ACC112 (cell line): ENCODE results near the gene TANC1.

Experiments
- H2AFZ ChIP-seq: fragments of 200-600 bp; sonication (generic); one replicate; pipeline ENCODE4 v1.6.0; 2017; ENCODE audit warnings: antibody characterized with exemption, low read length; ENCODE audit not compliant: unreplicated experiment
- H3K27ac ChIP-seq: fragments of 200-600 bp; sonication (generic); 2 replicates; pipeline ENCODE4 v1.5.1; 2014; ENCODE audit warnings: low read depth, mild to moderate bottlenecking, antibody characterized with exemption, low read length, moderate library complexity
- H3K27me3 ChIP-seq: fragments of 200-600 bp; sonication (generic); 2 replicates; pipeline ENCODE4 v1.6.1; 2014; ENCODE audit warnings: mild to moderate bottlenecking, antibody characterized with exemption, low read length, moderate library complexity, mixed read lengths; ENCODE audit not compliant: insufficient read depth
- H3K36me3 ChIP-seq: fragments of 200-600 bp; sonication (generic); 2 replicates; pipeline ENCODE4 v1.6.1; 2016; ENCODE audit warnings: mild to moderate bottlenecking, antibody characterized with exemption, low read length, moderate library complexity, mixed read lengths; ENCODE audit not compliant: insufficient read depth
- H3K4me1 ChIP-seq: fragments of 200-600 bp; sonication (generic); one replicate; pipeline ENCODE4 v1.6.1; 2016; ENCODE audit warnings: low read length, mixed read lengths; ENCODE audit not compliant: insufficient read depth, unreplicated experiment, control insufficient read depth
- H3K4me3 ChIP-seq: fragments of 200-600 bp; sonication (generic); 2 replicates; pipeline ENCODE4 v1.5.1; 2014; ENCODE audit warnings: mild to moderate bottlenecking, low read depth, low read length
- H3K79me2 ChIP-seq: fragments of 200-600 bp; sonication (generic); one replicate; pipeline ENCODE4 v1.6.0; 2016; ENCODE audit warnings: low read length; ENCODE audit not compliant: control insufficient read depth, unreplicated experiment, insufficient read depth

Gene TANC1

DNA sequence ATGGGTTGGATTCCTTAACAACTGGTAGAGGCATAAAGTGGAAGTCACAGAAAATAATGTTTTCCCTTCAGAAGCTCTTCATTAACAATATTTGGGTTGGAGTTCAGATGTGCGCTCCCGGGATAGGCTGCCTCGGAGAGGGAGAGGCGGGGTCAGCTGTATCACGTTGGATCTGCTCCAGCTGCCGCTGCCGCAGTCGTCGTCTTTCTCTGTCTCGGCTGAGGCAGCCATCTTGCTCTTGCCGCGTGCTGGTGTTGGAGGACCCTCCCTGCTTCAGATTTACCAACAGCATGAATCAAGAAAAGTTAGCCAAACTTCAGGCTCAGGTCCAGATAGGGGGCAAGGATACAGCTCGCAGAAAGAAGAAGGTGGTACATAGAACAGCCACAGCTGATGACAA, 35.1 kb downstream of the TANC1 start:
- peaks cover 16% of the 10 kb centered on the region for H3K79me2 ChIP-seq
- peaks cover 14% of the 10 kb centered on the region for H3K4me1 ChIP-seq
- no peaks in the 10 kb centered on the region for H3K27me3 ChIP-seq
- H3K4me3 ChIP-seq, result no peak overlapping the region
- no peak overlapping the region for H2AFZ ChIP-seq
- no peaks in the 10 kb centered on the region for H3K36me3 ChIP-seq
- no peak overlapping the region for H3K27ac ChIP-seq

DNA sequence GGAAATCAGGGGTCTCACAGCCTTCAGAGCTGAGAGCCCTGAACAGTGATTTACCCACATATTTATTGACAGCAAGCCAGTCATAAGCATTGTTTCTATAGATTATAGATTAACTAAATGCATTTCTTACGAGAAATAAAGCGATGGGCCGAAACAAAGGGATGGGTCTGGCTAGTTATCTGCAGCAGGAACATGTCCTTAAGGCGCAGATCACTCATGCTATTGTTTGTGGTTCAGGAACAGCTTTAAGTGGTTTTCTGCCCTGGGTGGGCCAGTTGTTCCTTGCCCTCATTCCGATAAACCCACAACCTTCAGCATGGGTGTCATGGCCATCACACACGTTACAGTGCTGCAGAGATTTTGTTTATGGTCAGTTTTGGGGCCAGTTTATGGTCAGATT, 36.4 kb downstream of the TANC1 start:
- Histone ChIP-seq H3K36me3 (no peaks in the 10 kb centered on the region), H3K4me3 (no peak overlapping the region), H3K79me2 (peaks cover 13% of the 10 kb centered on the region), H3K4me1 (peaks cover 8% of the 10 kb centered on the region), H3K27ac (no peak overlapping the region), H3K27me3 (no peaks in the 10 kb centered on the region), H2AFZ (no peak overlapping the region)

DNA sequence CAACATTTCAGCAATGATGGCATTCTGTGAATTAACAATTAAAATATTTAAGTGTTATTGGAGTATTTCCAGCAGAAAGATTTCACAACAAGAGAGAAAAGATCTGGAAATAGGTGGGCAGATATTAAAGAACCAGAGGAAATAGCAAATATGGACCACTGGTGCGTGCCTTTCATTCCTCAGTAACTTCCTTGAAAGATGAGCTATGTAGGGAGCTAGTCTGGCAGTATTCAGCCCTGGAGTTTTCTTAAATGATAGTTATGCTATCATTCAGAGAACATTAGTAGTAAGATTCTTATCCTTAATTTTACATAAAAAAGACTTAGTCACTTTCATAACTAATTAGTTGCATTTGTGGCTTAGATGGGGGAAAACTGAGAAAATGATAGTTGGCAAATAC, 41.5 kb downstream of the TANC1 start:
- H3K27ac ChIP-seq, result peak overlapping the region; percentile 69

DNA sequence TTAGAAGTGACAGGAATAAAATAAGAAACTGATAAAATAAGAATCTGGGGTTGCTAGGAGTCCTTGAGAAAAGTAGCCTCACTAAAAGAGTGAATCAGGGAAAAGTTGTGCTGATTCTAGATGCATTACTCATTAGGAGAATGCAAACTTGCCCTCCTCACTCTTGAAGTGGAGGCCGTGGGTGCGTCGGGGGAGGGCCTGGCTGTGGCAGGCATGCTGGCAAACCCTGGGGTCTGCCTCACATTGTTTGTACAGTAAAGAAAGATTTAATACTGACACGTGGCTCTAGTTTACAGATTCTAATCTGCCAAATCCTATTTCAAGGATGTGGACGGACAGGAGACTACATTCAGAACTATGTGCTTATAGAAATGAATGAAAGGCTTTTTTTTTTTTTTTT, 41.9 kb downstream of the TANC1 start:
- peaks cover 26% of the 10 kb centered on the region for H3K4me1 ChIP-seq
- H3K27me3 ChIP-seq, result no peaks in the 10 kb centered on the region
- peaks cover 10% of the 10 kb centered on the region; the same call in 1 of the 2 replicates for H3K36me3 ChIP-seq
- H3K27ac ChIP-seq, result peak overlapping the region; percentile 69
- no peak overlapping the region for H3K4me3 ChIP-seq
- no peak overlapping the region for H2AFZ ChIP-seq
- H3K79me2 ChIP-seq, result peaks cover 10% of the 10 kb centered on the region

More for the DNA sequence above, 41.5 kb downstream of the TANC1 start:
- no peaks in the 10 kb centered on the region for H3K27me3 ChIP-seq
- H3K79me2 ChIP-seq, result peaks cover 10% of the 10 kb centered on the region
- H2AFZ ChIP-seq, result no peak overlapping the region
- H3K36me3 ChIP-seq, result peaks cover 7% of the 10 kb centered on the region; the same call in 1 of the 2 replicates
- H3K4me3 ChIP-seq, result no peak overlapping the region
- H3K4me1 ChIP-seq, result peaks cover 26% of the 10 kb centered on the region

DNA sequence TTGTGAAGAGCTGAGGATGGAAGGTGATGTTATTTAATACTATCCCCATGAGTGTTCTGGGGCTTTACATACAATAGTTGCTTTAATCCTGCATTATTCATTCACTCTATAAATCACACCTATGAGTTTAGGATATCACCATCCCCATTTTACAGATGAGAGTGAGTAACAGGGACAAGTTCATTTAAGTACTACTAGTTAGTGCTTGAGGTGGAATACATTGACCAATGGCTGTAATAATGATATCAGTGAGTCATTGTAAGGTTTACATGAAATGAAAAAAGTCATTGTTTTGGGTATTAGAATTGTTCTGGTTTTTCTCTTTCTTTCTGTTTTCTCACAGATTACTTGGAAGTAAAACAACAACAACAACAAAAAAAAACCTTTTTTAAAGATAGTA, 42.5 kb downstream of the TANC1 start:
- peaks cover 15% of the 10 kb centered on the region for H3K36me3 ChIP-seq
- no peak overlapping the region for H3K4me3 ChIP-seq
- no peak overlapping the region for H2AFZ ChIP-seq
- H3K27ac ChIP-seq, result no peak overlapping the region
- H3K79me2 ChIP-seq, result peaks cover 10% of the 10 kb centered on the region
- H3K4me1 ChIP-seq, result peaks cover 26% of the 10 kb centered on the region
- no peaks in the 10 kb centered on the region for H3K27me3 ChIP-seq

DNA sequence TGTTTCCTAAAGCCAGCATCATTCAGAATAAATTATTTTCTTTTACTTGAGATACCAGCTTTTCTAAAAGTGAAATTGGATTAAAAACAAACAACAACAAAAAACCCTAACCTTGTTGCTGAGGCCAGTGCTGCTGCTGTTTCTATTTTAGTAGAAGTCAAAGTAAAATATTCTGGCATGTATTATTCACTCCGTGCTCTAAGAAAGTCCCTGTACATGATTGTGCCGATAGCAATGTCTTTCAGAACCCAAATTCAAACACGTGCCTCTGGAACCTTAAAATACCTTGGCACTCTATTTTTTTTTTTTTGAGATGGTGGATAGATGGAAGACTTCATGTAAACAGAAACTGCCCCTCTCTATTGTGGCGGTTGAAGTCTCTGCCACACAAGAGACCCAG, 43.7 kb downstream of the TANC1 start:
- Histone ChIP-seq H3K4me3 (no peak overlapping the region), H2AFZ (no peak overlapping the region), H3K27ac (no peak overlapping the region), H3K27me3 (no peaks in the 10 kb centered on the region), H3K4me1 (peaks cover 26% of the 10 kb centered on the region), H3K79me2 (peaks cover 10% of the 10 kb centered on the region), H3K36me3 (peaks cover 18% of the 10 kb centered on the region)

DNA sequence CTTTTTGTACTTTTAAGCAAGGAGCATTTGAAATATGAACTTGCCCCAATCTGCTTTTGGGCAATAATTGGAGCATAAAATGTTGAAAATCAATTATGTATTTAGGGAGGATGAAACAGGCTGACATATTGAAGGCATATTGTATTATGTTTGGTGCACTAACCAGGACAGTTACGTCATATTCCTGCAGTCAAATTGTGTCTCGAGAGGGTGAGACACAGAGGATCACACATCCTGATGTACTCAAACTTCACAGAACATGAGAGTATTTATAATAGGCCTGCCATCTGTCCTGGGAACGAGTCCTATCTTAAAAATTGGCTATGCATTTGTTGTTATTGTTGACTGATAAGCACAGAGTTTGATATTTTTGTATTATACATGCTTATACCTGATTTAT, 44.7 kb downstream of the TANC1 start:
- Histone ChIP-seq H3K4me1 (peaks cover 26% of the 10 kb centered on the region), H3K79me2 (peaks cover 7% of the 10 kb centered on the region)

DNA sequence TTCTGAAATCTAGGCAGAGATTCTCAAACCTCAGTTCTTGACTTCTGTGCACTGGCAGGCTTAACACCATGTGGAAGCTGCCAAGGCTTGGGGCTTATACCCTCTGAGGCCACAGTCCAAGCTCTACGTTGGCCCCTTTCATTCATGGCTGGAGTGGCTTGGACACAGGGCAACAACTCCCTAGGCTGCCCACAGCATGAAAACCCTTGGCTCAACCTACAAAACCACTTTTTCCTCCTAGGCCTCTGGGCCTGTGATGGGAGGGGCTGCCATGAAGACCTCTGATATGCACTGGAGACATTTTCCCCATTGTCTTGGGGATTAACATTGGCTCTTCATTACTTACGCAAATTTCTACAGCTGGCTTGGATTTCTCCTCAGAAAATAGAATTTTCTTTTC, 46.7 kb downstream of the TANC1 start:
- H3K36me3 ChIP-seq, result peaks cover 18% of the 10 kb centered on the region
- H3K79me2 ChIP-seq, result peaks cover 3% of the 10 kb centered on the region
- H3K27me3 ChIP-seq, result no peaks in the 10 kb centered on the region
- no peak overlapping the region for H3K27ac ChIP-seq
- H3K4me3 ChIP-seq, result no peak overlapping the region
- H2AFZ ChIP-seq, result no peak overlapping the region
- H3K4me1 ChIP-seq, result peaks cover 17% of the 10 kb centered on the region

More for the DNA sequence above, 44.7 kb downstream of the TANC1 start:
- H3K4me3 ChIP-seq, result no peak overlapping the region
- no peaks in the 10 kb centered on the region for H3K27me3 ChIP-seq
- peaks cover 18% of the 10 kb centered on the region for H3K36me3 ChIP-seq
- no peak overlapping the region for H2AFZ ChIP-seq
- no peak overlapping the region for H3K27ac ChIP-seq

DNA sequence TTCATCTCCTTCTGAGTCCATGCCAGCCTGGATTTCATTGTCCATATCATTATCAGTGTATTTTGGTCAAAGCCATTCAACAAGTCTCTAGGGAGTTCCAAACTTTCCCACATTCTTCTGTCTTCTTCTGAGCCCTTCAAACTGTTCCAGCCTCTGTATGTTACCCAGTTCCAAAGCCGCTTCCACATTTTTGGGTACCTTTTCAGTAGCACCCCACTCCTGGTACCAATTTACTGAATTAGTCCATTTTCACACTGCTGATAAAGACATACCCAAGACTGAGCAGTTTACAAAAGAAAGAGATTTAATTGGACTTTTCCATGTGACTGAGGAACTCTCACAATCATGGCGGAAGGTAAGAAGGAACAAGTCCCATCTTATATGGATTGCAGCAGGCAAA, 47.4 kb downstream of the TANC1 start:
- H3K4me3 ChIP-seq, result no peak overlapping the region
- H3K79me2 ChIP-seq, result peaks cover under 1% of the 10 kb centered on the region
- no peaks in the 10 kb centered on the region for H3K27me3 ChIP-seq
- H3K27ac ChIP-seq, result no peak overlapping the region
- H3K36me3 ChIP-seq, result peaks cover 18% of the 10 kb centered on the region
- H2AFZ ChIP-seq, result no peak overlapping the region
- peaks cover 11% of the 10 kb centered on the region for H3K4me1 ChIP-seq

DNA sequence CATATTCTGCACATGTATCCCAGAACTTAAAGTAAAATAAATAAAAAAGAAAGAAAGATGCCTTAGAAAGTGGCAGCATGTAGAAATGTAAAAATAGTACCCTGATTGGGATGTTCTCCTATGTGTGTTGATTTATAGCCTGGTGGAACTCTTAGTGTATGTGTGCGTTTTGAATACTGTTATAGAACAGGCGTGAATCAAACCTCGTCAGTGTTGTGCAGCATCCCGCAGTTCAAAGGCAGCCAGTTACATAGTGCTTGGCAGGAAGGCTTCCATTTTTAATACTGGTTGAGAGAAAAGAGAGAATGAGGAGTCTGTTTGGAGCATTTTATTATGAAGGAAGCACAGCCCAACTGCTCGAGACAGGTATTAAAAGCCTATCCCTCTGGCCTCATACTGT, 49.4 kb downstream of the TANC1 start:
- Histone ChIP-seq H2AFZ (no peak overlapping the region), H3K79me2 (no peaks in the 10 kb centered on the region)

DNA sequence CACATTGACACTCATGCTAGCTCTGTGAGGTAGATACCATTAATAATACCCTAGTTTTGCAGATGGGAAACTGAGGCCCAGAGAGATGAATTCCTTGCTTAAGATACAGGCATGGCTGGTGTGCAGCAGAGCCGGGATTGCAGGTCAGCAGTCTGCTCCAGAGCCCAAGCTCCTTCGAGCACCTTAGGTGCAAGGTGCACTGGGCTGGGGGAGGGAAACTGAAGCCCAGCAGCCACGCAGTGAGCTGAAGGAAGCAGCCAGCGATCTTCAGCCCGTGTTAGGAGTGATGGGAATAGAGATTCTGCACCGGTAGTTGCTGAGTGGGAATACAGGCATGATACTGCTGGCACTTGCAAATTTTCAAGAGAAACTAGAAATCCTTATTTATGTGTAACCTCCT, 50.6 kb downstream of the TANC1 start:
- peaks cover 13% of the 10 kb centered on the region for H3K36me3 ChIP-seq
- no peak overlapping the region for H3K4me3 ChIP-seq
- H3K27me3 ChIP-seq, result no peaks in the 10 kb centered on the region
- H3K27ac ChIP-seq, result no peak overlapping the region
- no peak overlapping the region for H2AFZ ChIP-seq
- H3K4me1 ChIP-seq, result no peaks in the 10 kb centered on the region
- H3K79me2 ChIP-seq, result no peaks in the 10 kb centered on the region

More for the DNA sequence above, 49.4 kb downstream of the TANC1 start:
- H3K4me1 ChIP-seq, result no peaks in the 10 kb centered on the region
- no peak overlapping the region for H3K4me3 ChIP-seq
- H3K27ac ChIP-seq, result no peak overlapping the region
- peaks cover 18% of the 10 kb centered on the region for H3K36me3 ChIP-seq
- no peaks in the 10 kb centered on the region for H3K27me3 ChIP-seq
